Left colon (tissue), 2 donors: ENCODE results near the gene CRBN. TPM values are rescaled to one million over a fixed set of nuclear protein-coding genes. Genes with fewer than 3 reads are reported as not detected.

Source experiments
- total RNA-seq, 2 donors: library from RNA; stranded (reverse); fragmentation: NEBNext Ultra II Directional; extraction: Animal tissue kit (Norgen Biotek cat#: 25700); gene quantifications; one replicate each; pipeline ENCODE4 v1.2.1, GENCODE V29; 2021
- donor health status: DM: no; HTN: no; CAD: no.
- donor health status: DM: yes; HTN: yes; CAD: no.

Gene CRBN
- total RNA-seq, 2 donors from 2014 or later = 36.4 to 50.7 TPM

Other genes starting within 250 kb of the CRBN start
- gene IL5RA, start 69.3 kb downstream of the CRBN start, total RNA-seq = 1 to 10 TPM in 1 of 2 donors, under 1 TPM in 1; 0.15 to 1.1 TPM
- gene TRNT1, start 52.8 kb downstream of the CRBN start, total RNA-seq = 10 to 100 TPM; 17.2 to 22.0 TPM